KOPT-K1 (cell line): Measurements from ENCODE around the gene TAF4.
"Not testable (repeated sequence)": the region's sequence is repeated elsewhere in the genome, so short reads cannot be mapped to it uniquely, and the experiment has no call there.

Experiments
- H3K27ac ChIP-seq: fragments of 200-600 bp; sonication (generic); 2 replicates; pipeline ENCODE4 v1.5.1; 2016; ENCODE audit warnings: antibody characterized with exemption, mild to moderate bottlenecking, low read depth, low read length; ENCODE audit not compliant: poor library complexity, severe bottlenecking
- H3K36me3 ChIP-seq: fragments of 200-600 bp; sonication (generic); 2 replicates; pipeline ENCODE4 v1.5.1; 2017; ENCODE audit warnings: antibody characterized with exemption, mild to moderate bottlenecking, low read length, moderate library complexity; ENCODE audit not compliant: insufficient read depth
- H3K9me3 ChIP-seq: fragments of 200-600 bp; sonication (generic); 2 replicates; pipeline ENCODE4 v1.5.1; 2017; ENCODE audit warnings: antibody characterized with exemption, low read length, mild to moderate bottlenecking; ENCODE audit not compliant: insufficient read depth, poor library complexity, severe bottlenecking

The TAF4 gene

DNA sequence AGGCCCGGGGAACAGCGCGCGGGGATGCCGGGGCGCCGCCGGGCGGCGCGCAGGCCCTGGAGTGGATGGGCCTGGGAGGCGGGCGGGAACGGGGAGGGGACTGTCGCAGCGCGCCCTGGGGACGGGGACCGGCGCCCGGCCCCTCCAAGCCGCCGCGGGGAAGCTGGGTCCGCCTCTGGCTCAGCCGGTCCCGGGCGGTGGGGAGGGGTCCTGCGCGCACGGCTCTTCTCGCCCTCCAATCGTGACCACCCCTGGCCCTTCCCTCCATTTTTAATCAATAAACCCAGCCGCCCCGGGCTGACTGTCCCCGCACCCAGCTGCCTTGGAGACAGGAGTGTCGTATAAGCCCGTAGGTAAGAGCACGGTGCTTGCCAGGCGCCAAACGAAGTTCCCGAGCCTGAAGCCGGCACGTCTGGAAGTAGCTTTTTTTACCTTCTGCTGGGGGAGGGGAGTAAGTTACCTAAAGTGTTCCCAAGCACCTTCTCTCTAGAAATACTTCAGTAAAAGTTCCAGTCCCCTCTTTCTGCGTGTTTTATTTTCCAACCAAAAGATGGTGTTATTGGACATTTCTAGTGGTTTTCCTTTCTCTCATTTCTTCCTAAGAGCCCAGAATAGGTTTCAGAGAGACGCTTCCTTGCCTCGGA, 780 bp upstream of the TAF4 start:
- H3K9me3 ChIP-seq: no peaks in the 10 kb centered on the region
- H3K27ac ChIP-seq: peak overlapping the region; percentile 73
- peaks cover 27% of the 10 kb centered on the region for H3K36me3 ChIP-seq

- Histone ChIP-seq H3K9me3 (no peaks in the 10 kb centered on the region), H3K27ac (peak overlapping the region; percentile 62), H3K36me3 (peaks cover 31% of the 10 kb centered on the region)
Measured at GRCh38 chr20:62064770-62065673, 659 bp downstream of the TAF4 start.

DNA sequence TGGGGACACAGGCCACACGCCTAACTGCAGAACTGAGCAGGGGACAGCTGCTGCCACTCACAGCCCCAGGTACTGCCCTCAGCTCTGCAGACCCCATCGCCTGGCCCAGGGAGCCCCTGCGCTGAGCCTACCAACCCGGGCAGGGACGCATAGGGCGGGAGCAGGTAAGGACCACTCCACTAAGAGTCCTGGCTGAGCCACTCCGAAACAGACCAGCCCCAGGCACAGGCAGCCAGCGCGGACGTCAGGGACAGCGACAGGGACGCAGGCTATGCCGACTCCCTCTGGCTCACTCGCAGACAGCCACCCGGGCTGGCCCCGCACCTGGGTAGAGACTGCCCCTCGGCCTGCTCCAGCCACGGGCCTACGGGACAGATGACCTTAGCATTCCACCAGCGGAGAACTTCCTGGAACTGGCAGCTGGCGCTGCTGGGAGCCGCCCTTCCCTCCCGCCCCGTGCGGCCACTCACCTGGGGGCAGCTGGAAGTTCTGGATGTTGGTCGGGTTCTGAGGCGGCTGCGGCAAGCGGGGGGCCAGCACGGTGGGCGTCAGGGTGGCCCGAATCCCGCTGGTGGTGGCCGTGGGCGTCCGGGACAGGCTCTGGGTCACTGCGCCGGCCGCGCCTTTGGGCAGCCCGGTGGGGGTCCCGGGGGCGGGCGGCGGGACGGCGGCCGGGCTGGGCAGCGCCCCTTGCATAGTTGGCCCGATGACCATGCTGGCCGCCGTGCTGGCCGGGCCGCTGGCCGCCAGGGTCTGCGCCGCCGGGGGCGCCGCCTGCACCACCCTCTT, 1.5 kb downstream of the TAF4 start:
- no peaks in the 10 kb centered on the region for H3K9me3 ChIP-seq
- peaks cover 31% of the 10 kb centered on the region for H3K36me3 ChIP-seq
- H3K27ac ChIP-seq: no peak overlapping the region

DNA sequence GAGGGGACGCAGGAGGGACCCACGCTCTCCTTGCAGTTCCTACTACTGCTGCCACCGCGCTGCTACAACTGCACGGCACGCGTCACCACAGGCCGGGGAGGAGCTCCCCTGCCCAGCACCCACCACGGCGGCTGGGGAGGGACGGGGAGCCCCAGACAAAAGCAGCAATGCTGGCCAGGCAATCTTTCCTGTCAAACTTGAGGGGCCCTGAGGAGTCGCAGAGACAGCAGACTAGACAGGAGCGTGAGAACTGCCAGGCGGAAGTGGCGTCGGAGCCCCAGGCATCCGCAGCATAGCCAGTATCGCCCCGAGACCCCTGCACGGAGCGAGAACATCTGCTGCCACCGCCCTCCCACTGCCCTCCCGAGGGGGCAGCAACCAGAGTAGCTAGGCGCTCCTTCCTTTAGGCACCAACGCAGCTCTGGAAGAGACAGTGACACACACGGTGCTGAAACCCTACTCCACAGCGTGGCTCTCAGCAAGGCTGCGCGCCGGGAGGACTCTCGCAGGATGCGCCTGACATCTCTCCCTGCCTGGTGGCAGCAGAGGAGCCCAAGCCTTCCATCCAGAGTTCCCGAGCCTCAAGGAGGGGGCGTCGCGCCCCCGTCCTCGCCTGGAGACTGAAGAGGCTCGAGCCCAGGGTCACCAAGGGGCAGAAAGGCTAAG, 2.2 kb downstream of the TAF4 start:
- no peaks in the 10 kb centered on the region for H3K9me3 ChIP-seq
- peaks cover 31% of the 10 kb centered on the region for H3K36me3 ChIP-seq
- H3K27ac ChIP-seq: no peak overlapping the region

DNA sequence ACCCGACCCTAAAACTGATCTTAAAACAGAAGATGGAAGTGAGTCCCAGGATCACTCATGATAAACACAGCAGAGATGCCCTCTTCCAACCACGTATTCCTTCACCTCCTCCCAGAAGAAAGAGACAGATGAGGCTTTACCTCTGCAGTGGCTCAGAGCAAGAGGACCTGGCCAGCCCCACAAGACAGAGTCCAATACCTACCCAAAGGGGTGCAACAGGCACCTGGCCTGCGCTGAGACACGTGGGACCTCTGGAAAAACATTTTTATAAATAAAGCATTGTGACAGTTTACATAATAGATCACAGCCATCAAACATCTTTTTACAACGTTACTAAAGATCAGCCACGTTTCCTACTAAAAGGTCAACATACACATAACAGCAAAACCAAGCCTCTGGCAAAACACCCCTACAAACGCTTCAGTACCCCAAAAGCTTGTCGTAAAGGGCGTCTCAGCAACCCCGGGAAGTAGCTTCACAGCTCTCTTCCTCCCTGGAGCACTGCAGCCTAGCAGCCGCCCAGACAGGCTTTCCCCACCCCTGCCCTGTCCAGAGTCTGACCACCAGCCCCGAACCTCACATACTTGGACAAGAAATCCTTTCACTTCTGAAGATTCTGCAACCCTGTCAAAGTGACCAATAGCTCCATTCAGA, 2.9 kb downstream of the TAF4 start:
- Histone ChIP-seq H3K36me3 (peaks cover 31% of the 10 kb centered on the region), H3K9me3 (no peaks in the 10 kb centered on the region), H3K27ac (no peak overlapping the region)

DNA sequence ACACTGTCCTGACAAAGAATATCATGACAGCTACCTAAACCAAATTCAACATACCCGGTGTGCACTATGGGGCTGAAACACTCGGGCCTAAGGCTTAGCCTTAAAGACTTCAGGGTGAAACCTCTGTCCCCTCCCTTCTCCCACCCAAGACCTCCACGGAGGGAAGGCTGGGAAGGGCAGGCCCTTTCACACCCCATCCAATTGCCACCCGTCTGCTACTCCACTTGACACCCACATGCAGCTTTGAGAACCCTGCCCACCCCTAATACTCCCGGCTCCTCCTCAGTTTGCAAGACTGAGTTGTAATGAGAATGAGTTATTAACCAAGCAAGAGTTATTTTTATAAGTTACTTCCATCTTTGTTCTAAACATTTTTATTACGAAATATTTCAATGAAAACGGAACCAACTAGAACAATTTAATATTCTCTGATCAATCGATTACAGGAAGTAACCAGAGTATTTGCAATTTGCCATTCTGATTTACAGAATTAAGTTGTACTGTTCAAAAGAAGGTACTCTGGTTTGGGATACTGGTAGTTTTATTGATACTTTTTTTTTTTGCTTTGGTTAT, 3.7 kb downstream of the TAF4 start:
- H3K36me3 ChIP-seq: peaks cover 31% of the 10 kb centered on the region
- H3K9me3 ChIP-seq: no peaks in the 10 kb centered on the region
- H3K27ac ChIP-seq: no peak overlapping the region

DNA sequence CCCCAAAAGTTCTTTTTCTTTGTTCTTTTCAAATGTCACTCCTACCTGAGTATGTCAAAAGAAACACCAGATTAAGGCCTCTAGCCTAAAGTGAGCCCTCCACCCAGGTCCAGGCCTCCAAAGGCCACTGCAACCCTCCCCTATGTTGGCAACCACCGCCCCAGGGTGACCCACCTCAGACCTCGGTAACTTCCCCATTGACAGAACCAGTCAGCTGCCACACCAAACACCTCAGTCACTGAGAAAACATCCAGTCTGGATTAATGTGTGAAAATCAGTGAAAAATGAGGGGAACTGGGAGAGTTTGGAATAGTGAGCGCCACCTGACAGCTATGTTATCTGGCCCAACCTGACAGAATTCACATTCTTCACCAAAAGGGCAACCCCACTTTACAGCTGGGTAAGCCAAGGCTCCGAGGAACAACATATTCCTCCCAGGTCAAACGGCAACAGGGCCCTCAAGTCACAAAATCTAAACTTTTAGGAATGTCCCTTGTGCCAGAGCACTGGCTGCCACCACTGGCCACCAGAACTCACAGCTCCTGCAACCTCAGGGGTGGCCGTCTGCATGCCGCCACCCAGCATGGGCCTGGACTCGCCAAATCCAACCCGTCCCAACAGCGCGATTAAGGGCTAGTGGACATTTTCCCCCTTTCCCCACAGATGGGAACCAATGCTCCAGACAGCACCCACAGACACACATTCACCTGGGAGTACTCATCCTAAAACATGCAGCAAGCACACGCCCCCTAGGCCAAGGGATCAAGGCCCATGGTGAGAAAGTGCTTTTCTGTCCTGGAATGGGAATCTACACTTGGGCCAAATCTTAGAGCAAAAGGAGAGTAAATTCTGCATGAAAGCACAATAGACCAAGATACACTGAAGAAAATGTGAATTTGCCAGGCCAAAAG, 4.8 kb downstream of the TAF4 start:
- Histone ChIP-seq H3K36me3 (peaks cover 31% of the 10 kb centered on the region), H3K9me3 (no peaks in the 10 kb centered on the region), H3K27ac (no peak overlapping the region)

GRCh38 chr20:62059920-62060630, 5.6 kb downstream of the TAF4 start:
- Histone ChIP-seq H3K9me3 (no peaks in the 10 kb centered on the region), H3K27ac (no peak overlapping the region), H3K36me3 (peaks cover 31% of the 10 kb centered on the region)

- no peaks in the 10 kb centered on the region for H3K9me3 ChIP-seq
- no peak overlapping the region for H3K27ac ChIP-seq
- H3K36me3 ChIP-seq: peaks cover 31% of the 10 kb centered on the region
Measured at GRCh38 chr20:62059401-62059800, 6.3 kb downstream of the TAF4 start.

DNA sequence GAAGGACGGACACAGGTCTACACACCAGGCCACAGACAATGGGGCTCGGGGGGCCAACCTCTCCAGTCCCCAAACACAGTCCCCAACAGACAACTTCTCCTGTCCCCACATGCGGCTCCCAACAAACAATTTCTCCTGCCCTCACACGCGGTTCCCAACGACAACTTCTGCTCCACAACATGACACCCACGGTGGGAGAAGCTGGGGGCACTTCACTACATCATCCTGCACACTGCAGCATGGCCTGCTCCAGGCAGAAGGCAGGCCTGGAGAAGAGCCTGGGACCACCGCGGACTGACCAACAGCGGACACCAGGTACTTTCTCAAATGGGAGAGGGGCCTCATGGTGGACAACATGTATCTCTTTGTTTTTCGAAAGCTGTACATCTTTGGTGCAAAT, 6.7 kb downstream of the TAF4 start:
- Histone ChIP-seq H3K36me3 (peaks cover 29% of the 10 kb centered on the region), H3K27ac (no peak overlapping the region), H3K9me3 (no peaks in the 10 kb centered on the region)

GRCh38 chr20:62056975-62057374, 8.7 kb downstream of the TAF4 start:
- Histone ChIP-seq H3K36me3 (peaks cover 9% of the 10 kb centered on the region; the same call in 1 of the 2 replicates), H3K27ac (no peak overlapping the region), H3K9me3 (no peaks in the 10 kb centered on the region)

DNA sequence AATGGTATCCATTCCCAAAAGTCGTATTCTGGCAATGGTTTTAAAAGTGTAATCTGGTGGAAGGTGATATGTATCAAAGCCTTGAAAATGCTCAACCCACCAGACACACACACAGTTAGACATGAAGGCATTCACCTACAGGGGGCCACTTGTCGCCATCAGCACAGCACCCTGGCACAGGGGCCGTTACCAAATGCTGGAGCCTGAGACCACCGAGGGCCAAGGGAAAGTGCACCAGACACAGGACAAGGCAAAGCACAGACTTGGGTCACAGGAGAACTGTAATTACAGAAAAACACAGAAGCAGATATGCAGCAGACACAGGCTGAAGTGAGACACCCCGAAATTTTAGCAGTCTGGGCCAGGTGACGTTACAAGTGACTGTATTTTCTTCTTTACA, 9.3 kb downstream of the TAF4 start:
- no peaks in the 10 kb centered on the region for H3K9me3 ChIP-seq
- H3K36me3 ChIP-seq: 0 out of 2 replicates have a peak, but pooled peaks cover 4% of the 10 kb centered on the region
- H3K27ac ChIP-seq: no peak overlapping the region

- H3K9me3 ChIP-seq, H3K36me3 ChIP-seq, H3K27ac ChIP-seq: not testable (repeated sequence)
Measured at GRCh38 chr20:62055862-62056115, 9.9 kb downstream of the TAF4 start.
